Activated naive CD4-positive, alpha-beta T cell treated with anti-CD3 and anti-CD28 coated beads, Interleukin-2, amount 50 U/mL, for 24 hours (primary cell): ENCODE results near the gene SERPINB6.
A peak's percentile ranks its signal among the peaks of the same experiment; 100 is the strongest.
"Not testable (repeated sequence)": the region's sequence is repeated elsewhere in the genome, so short reads cannot be mapped to it uniquely, and the experiment has no call there.

ENCODE experiments used
- H3K27ac Mint-ChIP-seq: one replicate; pipeline ENCODE4 v1.8.0; 2021; ENCODE audit warnings: mild to moderate bottlenecking, mixed read lengths
- H3K27me3 Mint-ChIP-seq: one replicate; pipeline ENCODE4 v1.8.0; 2021; ENCODE audit warnings: mixed read lengths
- H3K36me3 Mint-ChIP-seq: one replicate; pipeline ENCODE4 v1.8.0; 2021; ENCODE audit warnings: mixed read lengths
- H3K4me1 Mint-ChIP-seq: one replicate; pipeline ENCODE4 v1.8.0; 2021; ENCODE audit warnings: mixed read lengths
- H3K4me3 Mint-ChIP-seq: one replicate; pipeline ENCODE4 v1.8.0; 2021; ENCODE audit warnings: mild to moderate bottlenecking, mixed read lengths
- H3K9me3 Mint-ChIP-seq: one replicate; pipeline ENCODE4 v1.8.0; 2021; ENCODE audit warnings: mixed read lengths

SERPINB6 gene

GRCh38 chr6:3005874-3006273 lies 34.5 kb upstream of the SERPINB6 start:
- peaks cover 15% of the 10 kb centered on the region for H3K4me1 Mint-ChIP-seq
- H3K27me3 Mint-ChIP-seq = no peaks in the 10 kb centered on the region
- no peak overlapping the region for H3K4me3 Mint-ChIP-seq
- peaks cover 27% of the 10 kb centered on the region for H3K36me3 Mint-ChIP-seq
- peaks cover under 1% of the 10 kb centered on the region for H3K9me3 Mint-ChIP-seq
- no peak overlapping the region for H3K27ac Mint-ChIP-seq

- Mint-ChIP-seq H3K27me3 (no peaks in the 10 kb centered on the region), H3K36me3 (peaks cover 19% of the 10 kb centered on the region), H3K27ac (no peak overlapping the region), H3K9me3 (no peaks in the 10 kb centered on the region), H3K4me3 (no peak overlapping the region), H3K4me1 (peaks cover 15% of the 10 kb centered on the region)
These were observed 33.7 kb upstream of the SERPINB6 start for GRCh38 chr6:3005077-3005476.

- not testable (repeated sequence) for H3K9me3 Mint-ChIP-seq, H3K36me3 Mint-ChIP-seq, H3K27ac Mint-ChIP-seq, H3K4me3 Mint-ChIP-seq, H3K27me3 Mint-ChIP-seq
- peaks cover 21% of the 10 kb centered on the region for H3K4me1 Mint-ChIP-seq
These were observed 31.9 kb upstream of the SERPINB6 start for GRCh38 chr6:3003226-3003625.

GRCh38 chr6:3001773-3002293 lies 30.5 kb upstream of the SERPINB6 start:
- Mint-ChIP-seq H3K4me3 (no peak overlapping the region), H3K9me3 (no peaks in the 10 kb centered on the region), H3K27ac (peak overlapping the region; percentile 3), H3K27me3 (no peaks in the 10 kb centered on the region), H3K4me1 (peaks cover 21% of the 10 kb centered on the region), H3K36me3 (peaks cover 4% of the 10 kb centered on the region)

- peak overlapping the region; percentile 90 for H3K4me3 Mint-ChIP-seq
- no peaks in the 10 kb centered on the region for H3K9me3 Mint-ChIP-seq
- no peak overlapping the region for H3K27ac Mint-ChIP-seq
- H3K27me3 Mint-ChIP-seq = no peaks in the 10 kb centered on the region
- peaks cover 1% of the 10 kb centered on the region for H3K36me3 Mint-ChIP-seq
- H3K4me1 Mint-ChIP-seq = peaks cover 21% of the 10 kb centered on the region
These were observed 29.9 kb upstream of the SERPINB6 start for GRCh38 chr6:3001146-3001772.

GRCh38 chr6:2999618-3000557 lies 28.5 kb upstream of the SERPINB6 start, which contains the start of gene NQO2:
NQO2 (plus strand) TSS chr6:2999894; CDS start chr6:3006553, 6,659 bp downstream.
- Mint-ChIP-seq H3K36me3 (no peaks in the 10 kb centered on the region), H3K27me3 (no peaks in the 10 kb centered on the region), H3K27ac (peak within 1 kb of the TSS; percentile 86), H3K4me1 (peaks cover 21% of the 10 kb centered on the region), H3K4me3 (peak within 1 kb of the TSS; percentile 90), H3K9me3 (no peaks in the 10 kb centered on the region)

- Mint-ChIP-seq H3K4me1 (peaks cover 21% of the 10 kb centered on the region), H3K36me3 (no peaks in the 10 kb centered on the region), H3K27me3 (no peaks in the 10 kb centered on the region), H3K4me3 (peak overlapping the region; percentile 83), H3K9me3 (no peaks in the 10 kb centered on the region), H3K27ac (peak overlapping the region; percentile 86)
These were observed 27.7 kb upstream of the SERPINB6 start for GRCh38 chr6:2998998-2999617.

- not testable (repeated sequence) for H3K36me3 Mint-ChIP-seq, H3K27me3 Mint-ChIP-seq, H3K9me3 Mint-ChIP-seq
- Mint-ChIP-seq H3K27ac (peak overlapping the region; percentile 32), H3K4me3 (peak overlapping the region; percentile 83), H3K4me1 (peaks cover 21% of the 10 kb centered on the region)
These were observed 27.1 kb upstream of the SERPINB6 start for GRCh38 chr6:2998249-2998997.

- no peaks in the 10 kb centered on the region for H3K9me3 Mint-ChIP-seq
- peaks cover 9% of the 10 kb centered on the region for H3K4me1 Mint-ChIP-seq
- no peaks in the 10 kb centered on the region for H3K27me3 Mint-ChIP-seq
- no peaks in the 10 kb centered on the region for H3K36me3 Mint-ChIP-seq
- no peak overlapping the region for H3K4me3 Mint-ChIP-seq
- no peak overlapping the region for H3K27ac Mint-ChIP-seq
These were observed 22.5 kb upstream of the SERPINB6 start for GRCh38 chr6:2993755-2994317.

GRCh38 chr6:2992330-2992979 lies 21.1 kb upstream of the SERPINB6 start:
- H3K9me3 Mint-ChIP-seq = no peaks in the 10 kb centered on the region
- peak overlapping the region; percentile 30 for H3K4me3 Mint-ChIP-seq
- H3K27ac Mint-ChIP-seq = peak overlapping the region; percentile 63
- peaks cover 16% of the 10 kb centered on the region for H3K4me1 Mint-ChIP-seq
- no peaks in the 10 kb centered on the region for H3K36me3 Mint-ChIP-seq
- no peaks in the 10 kb centered on the region for H3K27me3 Mint-ChIP-seq

- peak overlapping the region; percentile 88 for H3K4me3 Mint-ChIP-seq
- no peaks in the 10 kb centered on the region for H3K27me3 Mint-ChIP-seq
- no peaks in the 10 kb centered on the region for H3K9me3 Mint-ChIP-seq
- no peaks in the 10 kb centered on the region for H3K36me3 Mint-ChIP-seq
- peak overlapping the region; percentile 97 for H3K27ac Mint-ChIP-seq
- H3K4me1 Mint-ChIP-seq = peaks cover 23% of the 10 kb centered on the region
These were observed 19.7 kb upstream of the SERPINB6 start for GRCh38 chr6:2990932-2991506.

- Mint-ChIP-seq H3K4me1 (peaks cover 23% of the 10 kb centered on the region), H3K27me3 (no peaks in the 10 kb centered on the region), H3K36me3 (no peaks in the 10 kb centered on the region), H3K4me3 (peak overlapping the region; percentile 88), H3K27ac (peak overlapping the region; percentile 97), H3K9me3 (no peaks in the 10 kb centered on the region)
These were observed 19.0 kb upstream of the SERPINB6 start for GRCh38 chr6:2990248-2990931.

- H3K27ac Mint-ChIP-seq = peak overlapping the region; percentile 97
- peak overlapping the region; percentile 88 for H3K4me3 Mint-ChIP-seq
- no peaks in the 10 kb centered on the region for H3K36me3 Mint-ChIP-seq
- H3K9me3 Mint-ChIP-seq = no peaks in the 10 kb centered on the region
- H3K27me3 Mint-ChIP-seq = no peaks in the 10 kb centered on the region
- peaks cover 23% of the 10 kb centered on the region for H3K4me1 Mint-ChIP-seq
These were observed 18.2 kb upstream of the SERPINB6 start for GRCh38 chr6:2989332-2990247.
